ENCODE data around the gene WDR74.
"Not testable (repeated sequence)": the region's sequence is repeated elsewhere in the genome, so short reads cannot be mapped to it uniquely, and the experiment has no call there.

WDR74 gene

GRCh38 chr11:62840721-62841360 lies 1.5 kb upstream of the WDR74 start:
- peak; percentile 76 for DNase-seq

GRCh38 chr11:62835336-62835735 lies 4.1 kb downstream of the WDR74 start:
- no peak for DNase-seq

- DNase-seq, result no peak
Measured at GRCh38 chr11:62832336-62833234, 6.8 kb downstream of the WDR74 start, which contains the start of gene TEX54. TSS of gene TEX54 (minus strand) at chr11:62832841.

GRCh38 chr11:62831520-62832335 lies 7.7 kb downstream of the WDR74 start, which contains the start of gene STX5:
TSS of gene STX5 (minus strand) at chr11:62832051. CDS start at chr11:62831243, 808 bp downstream.
- peak; percentile 100 for DNase-seq

GRCh38 chr11:62830904-62831519 lies 8.4 kb downstream of the WDR74 start:
- no peak for DNase-seq

- DNase-seq, result not testable (repeated sequence)
Measured at GRCh38 chr11:62828130-62828529, 11.3 kb downstream of the WDR74 start.

GRCh38 chr11:62823677-62824076 lies 15.7 kb downstream of the WDR74 start:
- DNase-seq, result no peak

GRCh38 chr11:62817129-62817528 lies 22.3 kb downstream of the WDR74 start:
- DNase-seq, result no peak

- no peak for DNase-seq
Measured at GRCh38 chr11:62816557-62816956, 22.8 kb downstream of the WDR74 start.

- no peak for DNase-seq
Measured at GRCh38 chr11:62811659-62812058, 27.7 kb downstream of the WDR74 start.

GRCh38 chr11:62810748-62811147 lies 28.6 kb downstream of the WDR74 start:
- DNase-seq, result no peak

- no peak for DNase-seq
Measured at GRCh38 chr11:62806611-62807121, 32.7 kb downstream of the WDR74 start.

- DNase-seq, result peak; percentile 70
Measured at GRCh38 chr11:62805961-62806441, 33.4 kb downstream of the WDR74 start.

- peak; percentile 96 for DNase-seq
Measured at GRCh38 chr11:62805076-62805892, 34.1 kb downstream of the WDR74 start, which contains the start of gene NXF1. TSS of gene NXF1 (minus strand) at chr11:62805440. CDS start at chr11:62805356, 84 bp downstream.

- peak; percentile 70 for DNase-seq
Measured at GRCh38 chr11:62804310-62805075, 34.9 kb downstream of the WDR74 start.

GRCh38 chr11:62801071-62801470 lies 38.3 kb downstream of the WDR74 start:
- DNase-seq, result no peak

- DNase-seq, result no peak
Measured at GRCh38 chr11:62799486-62799885, 39.9 kb downstream of the WDR74 start.

- no peak for DNase-seq
Measured at GRCh38 chr11:62796281-62796680, 43.1 kb downstream of the WDR74 start.

GRCh38 chr11:62794201-62794775 lies 45.1 kb downstream of the WDR74 start:
- no peak for DNase-seq

- no peak for DNase-seq
Measured at GRCh38 chr11:62792202-62792575, 47.2 kb downstream of the WDR74 start.

Data from NCI-H1092 treated with DMSO at 0.1 percent for 48 hours (cell line).